Measurements from ENCODE around the gene ALG3. TPM values are rescaled to one million over a fixed set of nuclear protein-coding genes. Genes with fewer than 3 reads are reported as not detected.

ALG3 gene
- total RNA-seq, 1 donor from 2014 or later = 34.0 TPM

- TF ChIP-seq CTCF (IDR thresholded peaks at IDR 0.05) = no peak
- Mint-ChIP-seq H3K36me3 (ENCODE audit: low read depth) (peaks cover 46% of the 10 kb centered on the region), H3K9me3 (no peaks in the 10 kb centered on the region), H3K27me3 (no peaks in the 10 kb centered on the region), H3K4me3 (no peak overlapping the region), H3K27ac (no peak overlapping the region), H3K4me1 (no peaks in the 10 kb centered on the region)
- CTCF ChIA-PET = no interaction called here
- intact Hi-C loops (cut with micrococcal nuclease) = no loop called here
- POLR2A ChIA-PET = interaction anchor here (2.1 kb wide), 1 partner anchor 11 kb away, joined by 18 read pairs; the partner anchor contains the start of gene ABCF3
- no peak for ATAC-seq (ENCODE audit: low read depth)
- no peak for DNase-seq
Observed at GRCh38 chr3:184196536-184196935, 52.2 kb downstream of the ALG3 start.

- Mint-ChIP-seq H3K27ac (no peak overlapping the region), H3K36me3 (ENCODE audit: low read depth) (peaks cover 68% of the 10 kb centered on the region), H3K4me1 (peaks cover 4% of the 10 kb centered on the region), H3K9me3 (no peaks in the 10 kb centered on the region), H3K27me3 (no peaks in the 10 kb centered on the region), H3K4me3 (no peak overlapping the region)
- CTCF ChIA-PET = no interaction called here
- DNase-seq (no peak), ATAC-seq (ENCODE audit: low read depth) (no peak)
- intact Hi-C loops (cut with micrococcal nuclease) = no loop called here
- TF ChIP-seq CTCF (IDR thresholded peaks at IDR 0.05) = no peak
- POLR2A ChIA-PET = no interaction called here
Observed at GRCh38 chr3:184193991-184194539, 54.7 kb downstream of the ALG3 start.

- DNase-seq (no peak), ATAC-seq (ENCODE audit: low read depth) (no peak)
- Mint-ChIP-seq H3K9me3 (no peaks in the 10 kb centered on the region), H3K4me1 (peaks cover 14% of the 10 kb centered on the region), H3K27ac (no peak overlapping the region), H3K36me3 (ENCODE audit: low read depth) (peaks cover 80% of the 10 kb centered on the region), H3K27me3 (no peaks in the 10 kb centered on the region), H3K4me3 (no peak overlapping the region)
- POLR2A ChIA-PET = no interaction called here
- CTCF ChIA-PET = no interaction called here
- TF ChIP-seq CTCF (IDR thresholded peaks at IDR 0.05) = no peak
- intact Hi-C loops (cut with micrococcal nuclease) = no loop called here
Observed at GRCh38 chr3:184192889-184193288, 55.9 kb downstream of the ALG3 start.

Other genes starting within 250 kb of the ALG3 start
- 10.6 and 11.1 TPM in 2 replicates for gene ABCC5, start 231.1 kb downstream of the ALG3 start, total RNA-seq
- not detected in 2 replicates for gene HTR3D, start 217.2 kb downstream of the ALG3 start, total RNA-seq
- not detected in 2 replicates for gene HTR3C, start 195.9 kb downstream of the ALG3 start, total RNA-seq
- not detected in 2 replicates for gene HTR3E, start 151.9 kb downstream of the ALG3 start, total RNA-seq
- 72.0 and 74.2 TPM in 2 replicates for gene EIF2B5, start 113.6 kb downstream of the ALG3 start, total RNA-seq
- gene DVL3, start 93.6 kb downstream of the ALG3 start, total RNA-seq = 52.1 and 54.2 TPM in 2 replicates
- 169 and 177 TPM in 2 replicates for gene AP2M1, start 74.1 kb downstream of the ALG3 start, total RNA-seq
- gene ABCF3, start 62.8 kb downstream of the ALG3 start, total RNA-seq = 78.0 and 86.7 TPM in 2 replicates
- 0.42 and 0.76 TPM in 2 replicates for gene VWA5B2, start 19.4 kb downstream of the ALG3 start, total RNA-seq
- 1.9 and 2.9 TPM in 2 replicates for gene EEF1AKMT4, start 710 bp upstream of the ALG3 start, total RNA-seq
- gene CAMK2N2, start 12.6 kb upstream of the ALG3 start, total RNA-seq = not detected in 2 replicates
- gene ECE2, start 27.1 kb upstream of the ALG3 start, total RNA-seq = not detected in 2 replicates
- 206 and 210 TPM in 2 replicates for gene PSMD2, start 50.3 kb upstream of the ALG3 start, total RNA-seq
- 292 and 319 TPM in 2 replicates for gene EIF4G1, start 65.6 kb upstream of the ALG3 start, total RNA-seq
- gene FAM131A, start 88.6 kb upstream of the ALG3 start, total RNA-seq = 4.5 and 5.3 TPM in 2 replicates
- 3.4 and 3.5 TPM in 2 replicates for gene CLCN2, start 112.6 kb upstream of the ALG3 start, total RNA-seq
- gene POLR2H, start 112.7 kb upstream of the ALG3 start, total RNA-seq = 49.3 and 60.5 TPM in 2 replicates
- not detected in 2 replicates for gene THPO, start 129.2 kb upstream of the ALG3 start, total RNA-seq
- gene CHRD, start 131.1 kb upstream of the ALG3 start, total RNA-seq = not detected in 2 replicates

All from activated B cell treated with CpG ODN at 0.5 μM for 24 hours (primary cell).